ENCODE data around the gene ACSF3.
A peak's percentile ranks its signal among the peaks of the same experiment; 100 is the strongest.
"Not testable (repeated sequence)": the region's sequence is repeated elsewhere in the genome, so short reads cannot be mapped to it uniquely, and the experiment has no call there.

ACSF3 gene

DNA sequence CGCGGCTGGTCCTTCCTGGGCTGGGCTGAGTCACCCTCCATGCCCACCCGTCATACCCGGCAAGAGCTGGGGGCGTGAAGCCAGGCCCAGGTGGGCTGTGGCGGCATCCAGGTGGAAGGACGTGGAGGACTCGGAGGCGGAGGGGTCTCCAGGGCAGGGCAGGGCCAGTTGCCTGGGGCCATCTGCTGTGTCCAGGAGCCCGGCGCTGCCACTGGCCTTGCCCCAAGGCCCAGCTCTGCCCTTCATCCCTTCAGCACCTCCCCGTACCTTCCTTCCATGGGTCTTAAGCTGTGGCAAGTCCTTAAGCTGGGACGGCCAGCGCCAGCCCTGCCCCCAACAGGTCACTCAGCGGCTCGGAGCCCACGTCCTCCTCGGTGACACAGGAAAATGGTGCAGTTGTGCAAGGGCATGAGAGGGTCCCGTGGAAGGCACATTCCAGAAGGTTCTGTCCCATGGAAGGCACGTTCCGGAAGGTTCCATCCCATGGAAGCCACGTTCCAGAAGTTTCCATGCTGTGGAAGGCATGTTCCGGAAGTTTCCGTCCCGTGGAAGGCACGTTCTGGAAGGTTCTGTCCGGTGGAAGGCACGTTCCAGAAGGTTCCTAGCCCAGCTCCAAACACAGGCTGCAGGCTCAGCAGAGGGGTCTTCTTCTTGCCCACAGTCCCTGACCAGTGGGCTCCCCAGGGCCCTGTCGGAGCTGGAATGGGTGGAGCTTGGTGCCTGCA, 67.5 kb downstream of the ACSF3 start:
- no peak for DNase-seq (ENCODE audit: low read depth, low spot score)

GRCh38 chr16:89161763-89162713, 68.4 kb downstream of the ACSF3 start:
- no peak for DNase-seq (ENCODE audit: low read depth, low spot score)

- DNase-seq (ENCODE audit: low read depth, low spot score) = no peak
These were observed 69.6 kb downstream of the ACSF3 start for GRCh38 chr16:89163297-89163696.

DNA sequence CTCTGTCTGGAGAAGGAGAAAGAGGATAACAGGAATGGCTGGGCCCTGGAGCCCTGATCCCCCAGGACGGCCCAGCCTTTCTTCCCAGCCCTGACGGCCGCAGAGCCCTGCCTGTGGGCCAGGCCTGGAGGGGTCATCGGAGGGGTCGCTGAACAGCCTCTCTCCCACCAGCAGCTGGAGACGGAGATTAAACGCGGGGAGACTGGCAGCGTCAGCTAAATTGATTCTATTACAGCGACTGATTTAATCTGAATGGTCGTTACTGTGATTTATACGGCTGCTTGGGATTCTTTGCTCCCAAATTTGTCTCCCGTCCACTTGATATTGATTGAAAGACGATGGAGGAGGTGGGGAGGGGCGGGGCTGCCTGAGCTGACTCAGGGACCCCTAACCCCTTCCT, 70.8 kb downstream of the ACSF3 start:
- no peak for DNase-seq (ENCODE audit: low read depth, low spot score)

- no peak for DNase-seq (ENCODE audit: low read depth, low spot score)
These were observed 71.4 kb downstream of the ACSF3 start for GRCh38 chr16:89164847-89165680.

- not testable (repeated sequence) for DNase-seq (ENCODE audit: low read depth, low spot score)
These were observed 72.0 kb downstream of the ACSF3 start for GRCh38 chr16:89165681-89165979.

- DNase-seq (ENCODE audit: low read depth, low spot score) = no peak
These were observed 73.2 kb downstream of the ACSF3 start for GRCh38 chr16:89166696-89167424.

- peak; percentile 64 for DNase-seq (ENCODE audit: low read depth, low spot score)
These were observed 73.8 kb downstream of the ACSF3 start for GRCh38 chr16:89167425-89167941.

DNA sequence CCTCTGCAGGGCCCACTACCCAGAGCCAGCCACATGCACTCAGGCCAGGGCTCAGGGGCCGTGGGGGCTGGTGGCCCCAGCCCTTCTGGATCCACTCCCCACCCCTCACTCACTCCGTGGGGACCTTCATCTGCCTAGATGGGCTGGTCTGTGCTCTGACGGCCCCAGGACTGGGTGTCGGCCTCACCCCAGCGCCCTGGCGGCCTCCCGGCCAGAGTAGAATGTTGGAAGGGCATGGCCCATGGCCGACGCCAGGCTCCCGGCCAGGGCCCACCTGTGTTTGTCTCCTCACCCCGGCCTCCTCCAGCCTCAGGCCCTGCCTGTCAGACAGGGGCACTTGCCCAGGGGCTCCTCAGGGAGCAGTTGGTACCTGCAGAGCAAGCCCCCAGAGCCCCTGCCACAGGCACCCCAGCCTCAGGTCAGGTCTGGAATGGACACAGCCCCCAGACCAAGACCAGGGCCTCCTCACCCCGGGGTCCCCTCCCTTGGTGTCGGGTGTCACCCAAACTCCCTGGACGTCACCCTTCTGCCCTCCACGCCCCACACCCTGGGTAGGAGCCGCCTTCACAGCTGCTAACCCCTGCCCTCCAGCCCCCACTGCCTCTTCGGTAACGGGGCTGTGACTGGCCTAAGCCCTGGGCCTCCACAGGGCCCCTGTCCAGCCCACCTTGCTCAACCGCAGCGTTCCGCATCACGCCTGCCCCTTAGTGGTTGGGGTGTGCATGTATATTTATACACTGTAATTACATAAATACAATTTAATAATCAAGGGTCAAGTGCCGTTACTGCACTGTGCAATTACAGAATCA, 74.9 kb downstream of the ACSF3 start:
- DNase-seq (ENCODE audit: low read depth, low spot score) = no peak

GRCh38 chr16:89169778-89170177, 76.1 kb downstream of the ACSF3 start:
- DNase-seq (ENCODE audit: low read depth, low spot score) = no peak

- DNase-seq (ENCODE audit: low read depth, low spot score) = no peak
These were observed 76.9 kb downstream of the ACSF3 start for GRCh38 chr16:89170346-89171215.

- no peak for DNase-seq (ENCODE audit: low read depth, low spot score)
These were observed 77.8 kb downstream of the ACSF3 start, which contains the start of gene CDH15 for GRCh38 chr16:89171216-89172170. Gene CDH15 (plus strand): TSS chr16:89171748. CDS start chr16:89171832, 84 bp downstream.

DNA sequence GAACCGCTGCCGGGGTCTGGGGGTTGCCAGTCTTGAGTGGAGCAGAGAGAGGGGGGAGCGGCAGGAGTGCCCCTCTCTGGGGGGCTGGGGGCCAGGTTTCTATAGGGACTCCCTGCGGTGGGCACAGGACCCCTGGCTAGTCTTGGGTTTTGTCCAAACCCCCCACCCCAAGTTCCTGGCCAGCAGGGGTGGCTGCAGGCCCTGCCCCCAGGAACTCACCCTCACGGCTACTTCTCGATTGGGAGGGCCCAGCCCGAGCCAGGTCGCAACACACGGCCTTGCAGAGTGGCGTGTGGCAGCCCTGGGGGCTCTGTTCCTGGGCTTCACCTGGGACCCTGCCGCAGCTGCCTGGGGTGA, 78.5 kb downstream of the ACSF3 start:
- no peak for DNase-seq (ENCODE audit: low read depth, low spot score)

GRCh38 chr16:89172528-89173173, 79.0 kb downstream of the ACSF3 start:
- no peak for DNase-seq (ENCODE audit: low read depth, low spot score)

DNA sequence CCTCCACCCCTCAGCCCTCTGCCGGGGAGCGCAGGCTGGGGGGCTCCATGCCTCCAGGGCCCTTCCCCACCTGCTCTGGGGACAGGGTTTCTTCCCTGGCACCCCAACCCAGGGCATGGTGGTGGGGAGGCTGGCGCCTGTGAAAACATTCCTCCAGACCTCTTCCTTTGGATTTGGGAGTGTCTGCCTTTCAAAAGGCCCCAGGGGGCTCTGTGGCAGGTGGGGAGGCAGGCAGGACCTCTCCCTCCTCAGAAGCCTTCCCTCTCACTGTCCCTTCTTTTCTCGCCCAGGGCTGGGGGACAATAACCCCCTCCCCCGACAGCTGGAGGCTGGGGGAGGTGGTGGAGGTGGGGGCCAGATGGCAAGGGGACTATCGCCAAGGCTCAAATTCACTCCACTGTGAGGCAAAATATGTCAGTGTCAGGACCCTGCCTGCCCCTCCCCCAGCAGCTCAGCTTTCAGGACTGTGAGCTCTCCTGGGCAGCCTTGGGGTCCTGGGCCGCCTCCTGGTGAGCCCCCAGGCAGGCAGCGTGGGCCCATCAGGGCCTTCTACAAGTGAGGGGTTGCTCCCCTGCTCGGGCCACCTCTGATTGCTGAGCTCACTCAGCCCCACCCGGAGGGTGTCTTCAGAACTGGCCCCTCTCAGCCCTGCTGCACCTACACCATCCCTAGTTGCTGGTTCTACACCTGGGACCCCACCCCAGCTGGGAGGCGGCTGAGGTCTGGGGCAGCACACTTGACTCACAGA, 79.7 kb downstream of the ACSF3 start:
- no peak for DNase-seq (ENCODE audit: low read depth, low spot score)

DNA sequence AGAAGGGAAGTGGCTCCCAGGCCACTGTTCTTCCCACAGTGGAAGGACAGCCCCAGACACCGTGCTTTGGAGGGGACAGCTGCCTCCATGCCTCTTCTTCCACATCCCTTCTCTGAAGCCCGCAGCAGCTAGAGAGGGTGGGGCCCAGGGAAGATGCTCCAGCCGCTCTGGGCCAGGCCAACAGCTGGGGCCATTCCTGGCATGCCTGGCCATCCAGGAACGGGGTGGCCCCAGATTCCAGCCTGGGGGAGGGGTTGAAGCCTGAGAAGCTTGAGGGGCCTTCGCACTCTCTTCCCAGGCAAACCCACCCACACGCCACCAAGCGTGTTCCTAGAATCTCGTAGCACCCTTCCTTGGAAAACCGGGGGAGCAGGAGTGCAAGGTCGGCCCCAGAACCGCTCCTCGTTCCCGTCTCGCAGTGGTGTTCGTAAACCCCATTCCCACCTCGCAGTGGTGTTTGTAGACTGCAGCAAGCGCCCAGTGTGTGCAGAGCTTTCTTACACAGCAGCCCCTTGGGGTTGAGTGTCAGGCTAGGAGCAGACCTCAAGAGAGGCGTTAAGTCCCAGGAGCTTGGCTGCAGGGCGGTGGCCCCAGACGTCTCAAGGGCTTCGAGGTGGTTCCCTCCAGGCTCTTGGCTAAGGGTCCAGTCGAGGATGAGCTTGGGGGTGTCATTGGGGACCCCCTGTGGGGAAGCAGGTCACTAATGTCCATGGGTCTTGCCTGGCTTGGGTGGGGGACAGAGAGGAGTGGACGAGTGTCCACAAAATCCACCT, 80.6 kb downstream of the ACSF3 start:
- DNase-seq (ENCODE audit: low read depth, low spot score) = no peak

Measured in iPS DF 19.7 (cell line).